Retinal pigment epithelial cell (primary cell): ENCODE results near the gene SPTBN1.

Experiments used
- DNase-seq: peaks from one replicate; pipeline ENCODE4 v3.0.0-alpha.2; 2010; ENCODE audit warnings: low read depth
- H3K4me3 ChIP-seq: 2 replicates; pipeline ENCODE4 v1.5.1; 2011; ENCODE audit warnings: mild to moderate bottlenecking, low read length, control low read depth, moderate library complexity
- TF ChIP-seq, protein P1 (sequence below): conservative IDR thresholded peaks from 2 replicates; pipeline ENCODE4 v1.5.1; 2011; ENCODE audit warnings: low read depth, low read length, control low read depth, inconsistent platforms

Gene SPTBN1

GRCh38 chr2:54535599-54536195 is 79.6 kb downstream of the SPTBN1 start:
- H3K4me3 ChIP-seq, result no peak overlapping the region
- DNase-seq, result no peak
- TF ChIP-seq, protein P1, sequence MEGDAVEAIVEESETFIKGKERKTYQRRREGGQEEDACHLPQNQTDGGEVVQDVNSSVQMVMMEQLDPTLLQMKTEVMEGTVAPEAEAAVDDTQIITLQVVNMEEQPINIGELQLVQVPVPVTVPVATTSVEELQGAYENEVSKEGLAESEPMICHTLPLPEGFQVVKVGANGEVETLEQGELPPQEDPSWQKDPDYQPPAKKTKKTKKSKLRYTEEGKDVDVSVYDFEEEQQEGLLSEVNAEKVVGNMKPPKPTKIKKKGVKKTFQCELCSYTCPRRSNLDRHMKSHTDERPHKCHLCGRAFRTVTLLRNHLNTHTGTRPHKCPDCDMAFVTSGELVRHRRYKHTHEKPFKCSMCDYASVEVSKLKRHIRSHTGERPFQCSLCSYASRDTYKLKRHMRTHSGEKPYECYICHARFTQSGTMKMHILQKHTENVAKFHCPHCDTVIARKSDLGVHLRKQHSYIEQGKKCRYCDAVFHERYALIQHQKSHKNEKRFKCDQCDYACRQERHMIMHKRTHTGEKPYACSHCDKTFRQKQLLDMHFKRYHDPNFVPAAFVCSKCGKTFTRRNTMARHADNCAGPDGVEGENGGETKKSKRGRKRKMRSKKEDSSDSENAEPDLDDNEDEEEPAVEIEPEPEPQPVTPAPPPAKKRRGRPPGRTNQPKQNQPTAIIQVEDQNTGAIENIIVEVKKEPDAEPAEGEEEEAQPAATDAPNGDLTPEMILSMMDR, result no peak

DNA sequence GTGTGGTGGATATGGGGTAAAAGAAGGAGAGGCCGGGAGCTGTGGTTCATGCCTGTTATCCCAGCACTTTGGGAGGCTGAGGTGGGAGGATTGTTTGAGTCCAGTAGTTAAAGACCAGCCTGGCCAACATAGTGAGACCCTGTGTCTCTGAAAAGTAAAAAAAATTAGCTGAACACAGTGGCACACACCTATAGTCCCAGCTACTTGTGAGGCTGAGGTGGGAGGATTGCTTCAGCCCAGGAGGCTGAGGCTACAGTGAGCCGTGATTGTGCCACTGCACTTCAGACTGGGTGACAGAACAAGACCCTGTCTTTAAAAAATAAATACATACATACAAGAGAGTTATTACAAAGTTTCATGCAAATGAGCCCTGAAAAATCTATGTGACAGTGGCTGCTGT is 80.6 kb downstream of the SPTBN1 start:
- DNase-seq, result no peak
- H3K4me3 ChIP-seq, result no peak overlapping the region
- TF ChIP-seq, protein P1, result no peak

DNA sequence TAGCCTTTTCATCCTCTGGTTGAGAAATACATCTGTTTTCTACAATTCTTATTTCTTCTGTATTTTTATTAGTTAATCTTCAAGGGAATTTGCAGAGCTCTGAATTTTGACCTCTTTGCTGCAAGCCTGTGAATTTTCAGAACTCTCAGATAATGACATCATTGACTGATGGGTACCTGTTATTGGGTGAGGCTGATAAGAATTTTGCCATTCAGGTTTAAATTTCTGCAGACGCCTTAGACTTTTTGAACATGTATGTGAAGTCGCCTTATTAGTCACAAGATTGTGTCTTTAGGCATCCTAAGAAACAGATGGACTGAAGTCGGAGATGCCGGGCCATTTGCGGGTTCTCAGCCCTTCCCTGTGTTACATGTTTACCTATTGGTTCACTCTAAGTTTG is 82.4 kb downstream of the SPTBN1 start:
- no peak for DNase-seq
- TF ChIP-seq, protein P1, result no peak

GRCh38 chr2:54539683-54540082 is 83.6 kb downstream of the SPTBN1 start:
- no peak for DNase-seq
- no peak overlapping the region for H3K4me3 ChIP-seq
- TF ChIP-seq, protein P1, result no peak

More for the DNA sequence above, 82.4 kb downstream of the SPTBN1 start:
- H3K4me3 ChIP-seq, result no peak overlapping the region

- TF ChIP-seq, protein P1, result no peak
- no peak for DNase-seq
- H3K4me3 ChIP-seq, result no peak overlapping the region
These were observed 84.1 kb downstream of the SPTBN1 start for GRCh38 chr2:54540194-54540593.

DNA sequence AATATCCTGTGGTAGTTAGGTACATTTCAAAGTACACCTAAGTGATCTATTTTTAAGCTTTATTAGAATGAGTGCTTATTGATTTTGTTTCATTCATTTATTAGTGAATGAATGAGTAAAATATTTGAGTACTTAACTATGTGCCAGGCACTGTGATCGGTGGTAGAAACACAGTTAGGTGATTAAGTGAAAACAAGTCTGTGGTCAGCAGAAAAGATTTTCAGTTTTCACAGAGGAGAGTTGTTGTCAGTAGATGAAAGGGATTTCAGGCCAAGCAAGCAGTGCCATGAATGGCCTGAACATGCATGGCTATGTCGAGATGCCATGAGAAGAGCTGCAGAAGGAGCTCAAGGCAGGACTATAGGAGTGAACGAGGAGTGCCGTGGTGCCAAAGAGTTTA is 85.9 kb downstream of the SPTBN1 start:
- DNase-seq, result no peak
- TF ChIP-seq, protein P1, result no peak
- no peak overlapping the region for H3K4me3 ChIP-seq

- DNase-seq, result no peak
- H3K4me3 ChIP-seq, result no peak overlapping the region
- TF ChIP-seq, protein P1, result no peak
These were observed 87.7 kb downstream of the SPTBN1 start for GRCh38 chr2:54543733-54544396.
